Parathyroid adenoma (tissue), 2 donors: ENCODE results near the gene CLASRP.

ENCODE experiments used
- H2AFZ ChIP-seq: fragments of 300-600 bp; sonication (generic); one replicate; pipeline ENCODE4 v1.7.0; 2017; ENCODE audit warnings: antibody characterized with exemption, mild to moderate bottlenecking
- H3K27ac ChIP-seq: fragments of 300-600 bp; sonication (generic); one replicate; pipeline ENCODE4 v1.7.0; 2017
- H3K27me3 ChIP-seq: fragments of 300-600 bp; sonication (generic); one replicate; pipeline ENCODE4 v1.7.0; 2017; ENCODE audit warnings: low read length; ENCODE audit not compliant: control insufficient read depth, insufficient read depth
- H3K36me3 ChIP-seq: fragments of 300-600 bp; sonication (generic); one replicate; pipeline ENCODE4 v1.7.0; 2017; ENCODE audit warnings: low read length; ENCODE audit not compliant: control insufficient read depth, insufficient read depth
- H3K4me1 ChIP-seq: fragments of 300-600 bp; sonication (generic); one replicate; pipeline ENCODE4 v1.7.0; 2017; ENCODE audit warnings: control low read depth
- H3K4me2 ChIP-seq: fragments of 300-600 bp; sonication (generic); one replicate; pipeline ENCODE4 v1.7.0; 2017; ENCODE audit warnings: low read length
- H3K4me3 ChIP-seq: fragments of 300-600 bp; sonication (generic); one replicate; pipeline ENCODE4 v1.7.0; 2017; ENCODE audit warnings: low read depth, low read length
- H3K79me2 ChIP-seq: fragments of 300-600 bp; sonication (generic); one replicate; pipeline ENCODE4 v1.7.0; 2017; ENCODE audit warnings: control low read depth
- H3K9ac ChIP-seq: fragments of 300-600 bp; sonication (generic); one replicate; pipeline ENCODE4 v1.7.0; 2017; ENCODE audit warnings: mild to moderate bottlenecking
- H3K9me3 ChIP-seq: fragments of 300-600 bp; sonication (generic); one replicate; pipeline ENCODE4 v1.7.0; 2017; ENCODE audit warnings: low read length; ENCODE audit not compliant: control insufficient read depth
- TF ChIP-seq, protein P1 (sequence below): fragments of 300-600 bp; sonication (generic); IDR thresholded peaks from one replicate; pipeline ENCODE4 v1.7.0; 2017; ENCODE audit warnings: antibody characterized with exemption, mild to moderate bottlenecking
- donor health status: primary hyperparathyroidism.

Gene CLASRP

DNA sequence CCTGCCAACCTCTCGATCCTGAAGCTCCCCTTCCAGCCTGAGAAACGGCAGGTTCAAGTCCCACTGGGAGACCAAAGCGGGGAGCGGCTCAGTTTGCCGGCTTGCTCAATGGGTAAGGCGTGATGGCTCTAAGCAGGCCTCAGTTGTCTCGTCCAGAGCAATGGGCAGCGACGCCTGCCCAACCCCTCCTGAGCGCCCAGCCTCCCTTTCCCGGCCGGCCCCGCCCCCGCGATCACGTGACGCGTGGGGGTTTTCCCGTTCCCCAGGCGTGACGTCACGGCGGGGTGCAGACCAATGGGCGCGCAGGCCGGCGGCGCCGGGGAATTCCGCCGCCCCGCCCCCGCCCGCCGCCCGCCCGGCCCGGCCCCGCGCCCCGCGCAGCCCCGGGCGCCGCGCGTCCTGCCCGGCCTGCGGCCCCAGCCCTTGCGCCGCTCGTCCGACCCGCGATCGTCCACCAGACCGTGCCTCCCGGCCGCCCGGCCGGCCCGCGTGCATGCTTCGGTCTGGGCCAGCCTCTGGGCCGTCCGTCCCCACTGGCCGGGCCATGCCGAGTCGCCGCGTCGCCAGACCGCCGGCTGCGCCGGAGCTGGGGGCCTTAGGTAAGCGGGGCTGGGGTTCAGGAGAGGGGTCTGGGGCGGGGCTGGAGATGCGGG is 37.6 kb upstream of the CLASRP start, which contains the start of gene RELB:
Gene RELB, plus strand, starts transcription at position 378 of the 653 bp plus-strand sequence. Its CDS starts 116 bp downstream, at position 494.
- Histone ChIP-seq H3K79me2 (no peaks in the 10 kb centered on the region), H3K9me3 (no peaks in the 10 kb centered on the region), H3K4me2 (peak within 1 kb of the TSS; percentile 91), H3K36me3 (no peaks in the 10 kb centered on the region), H3K27ac (peak within 1 kb of the TSS; percentile 95), H3K4me1 (no peaks in the 10 kb centered on the region), H3K4me3 (peak within 1 kb of the TSS; percentile 73), H3K9ac (no peak within 1 kb of the TSS), H3K27me3 (no peaks in the 10 kb centered on the region), H2AFZ (peak within 1 kb of the TSS; percentile 97)
- TF ChIP-seq, protein P1, sequence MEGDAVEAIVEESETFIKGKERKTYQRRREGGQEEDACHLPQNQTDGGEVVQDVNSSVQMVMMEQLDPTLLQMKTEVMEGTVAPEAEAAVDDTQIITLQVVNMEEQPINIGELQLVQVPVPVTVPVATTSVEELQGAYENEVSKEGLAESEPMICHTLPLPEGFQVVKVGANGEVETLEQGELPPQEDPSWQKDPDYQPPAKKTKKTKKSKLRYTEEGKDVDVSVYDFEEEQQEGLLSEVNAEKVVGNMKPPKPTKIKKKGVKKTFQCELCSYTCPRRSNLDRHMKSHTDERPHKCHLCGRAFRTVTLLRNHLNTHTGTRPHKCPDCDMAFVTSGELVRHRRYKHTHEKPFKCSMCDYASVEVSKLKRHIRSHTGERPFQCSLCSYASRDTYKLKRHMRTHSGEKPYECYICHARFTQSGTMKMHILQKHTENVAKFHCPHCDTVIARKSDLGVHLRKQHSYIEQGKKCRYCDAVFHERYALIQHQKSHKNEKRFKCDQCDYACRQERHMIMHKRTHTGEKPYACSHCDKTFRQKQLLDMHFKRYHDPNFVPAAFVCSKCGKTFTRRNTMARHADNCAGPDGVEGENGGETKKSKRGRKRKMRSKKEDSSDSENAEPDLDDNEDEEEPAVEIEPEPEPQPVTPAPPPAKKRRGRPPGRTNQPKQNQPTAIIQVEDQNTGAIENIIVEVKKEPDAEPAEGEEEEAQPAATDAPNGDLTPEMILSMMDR = no peak

DNA sequence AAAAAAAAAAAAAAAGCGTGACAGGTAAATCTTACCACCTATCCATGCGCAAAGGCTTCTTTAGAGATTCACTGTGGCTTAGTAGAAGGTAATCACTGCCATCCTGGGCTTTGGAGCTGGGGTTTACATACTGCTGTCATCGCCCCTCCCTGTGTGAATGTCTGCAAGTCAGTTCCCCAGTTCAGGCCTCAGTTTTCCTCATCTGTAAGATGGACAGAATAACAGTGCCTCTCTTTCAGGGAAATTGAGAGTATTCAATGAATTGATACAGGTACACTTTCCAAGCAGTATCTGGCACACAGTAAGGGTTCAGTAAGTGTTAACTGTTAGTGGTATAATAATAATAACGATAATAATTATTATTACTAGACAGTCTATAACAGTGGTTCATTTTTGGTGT is 35.4 kb upstream of the CLASRP start:
- Histone ChIP-seq H3K9ac (no peak overlapping the region), H3K27ac (no peak overlapping the region), H3K4me2 (no peak overlapping the region), H3K4me1 (no peaks in the 10 kb centered on the region), H3K9me3 (no peaks in the 10 kb centered on the region), H3K36me3 (no peaks in the 10 kb centered on the region), H2AFZ (no peak overlapping the region), H3K79me2 (no peaks in the 10 kb centered on the region), H3K4me3 (no peak overlapping the region), H3K27me3 (no peaks in the 10 kb centered on the region)
- TF ChIP-seq, protein P1 = no peak

DNA sequence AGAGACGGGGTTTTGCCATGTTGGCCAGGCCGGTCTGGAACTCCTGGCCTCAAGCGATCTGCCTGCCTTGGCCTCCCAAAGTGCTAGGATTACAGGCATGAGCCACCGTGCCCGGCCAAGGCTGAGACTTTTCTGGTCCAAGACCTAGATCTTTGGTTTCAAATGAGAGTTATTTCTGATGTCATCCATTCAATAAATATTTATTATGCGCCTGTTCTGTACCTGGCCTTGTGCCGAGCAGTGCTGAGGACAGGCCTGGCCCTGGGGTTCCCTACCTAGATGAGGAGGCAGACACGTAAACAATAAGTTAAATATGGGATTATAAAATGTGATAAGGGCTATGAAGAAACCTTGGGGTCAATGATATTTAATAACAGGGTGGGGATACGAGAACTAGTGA is 33.1 kb upstream of the CLASRP start:
- H3K27ac ChIP-seq = no peak overlapping the region
- TF ChIP-seq, protein P1 = no peak
- no peak overlapping the region for H2AFZ ChIP-seq
- H3K4me2 ChIP-seq = no peak overlapping the region
- H3K36me3 ChIP-seq = no peaks in the 10 kb centered on the region
- no peaks in the 10 kb centered on the region for H3K9me3 ChIP-seq
- no peak overlapping the region for H3K4me3 ChIP-seq
- no peaks in the 10 kb centered on the region for H3K4me1 ChIP-seq
- no peaks in the 10 kb centered on the region for H3K79me2 ChIP-seq
- no peaks in the 10 kb centered on the region for H3K27me3 ChIP-seq
- H3K9ac ChIP-seq = no peak overlapping the region

DNA sequence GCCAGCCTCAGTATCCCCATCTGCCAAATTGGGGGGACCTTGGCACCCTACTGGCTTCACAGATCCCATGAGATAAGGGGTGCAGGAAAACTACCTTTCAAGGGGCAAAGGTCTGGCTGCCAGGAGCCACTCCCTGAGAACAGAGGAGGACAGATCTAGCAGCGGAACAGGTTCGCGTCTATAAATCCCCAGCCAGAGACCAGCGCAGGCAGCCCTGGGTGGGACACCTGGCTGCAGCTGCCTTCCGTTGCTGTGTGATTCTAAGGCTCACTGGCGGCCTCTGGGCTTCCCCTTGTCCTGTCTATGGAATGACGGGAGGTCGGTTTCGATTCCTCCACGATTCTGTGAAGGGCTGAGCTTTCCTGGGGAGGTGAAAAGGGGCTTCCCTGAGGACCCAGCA is 30.3 kb upstream of the CLASRP start:
- Histone ChIP-seq H3K4me3 (no peak overlapping the region), H3K27ac (no peak overlapping the region), H3K36me3 (no peaks in the 10 kb centered on the region), H3K4me2 (no peak overlapping the region), H3K9ac (no peak overlapping the region), H3K4me1 (no peaks in the 10 kb centered on the region), H3K9me3 (no peaks in the 10 kb centered on the region), H2AFZ (no peak overlapping the region), H3K79me2 (no peaks in the 10 kb centered on the region), H3K27me3 (no peaks in the 10 kb centered on the region)
- TF ChIP-seq, protein P1 = no peak
